Thyroid gland (tissue), 4 donors: Measurements from ENCODE around the gene SAT1.

Source experiments
- CTCF ChIP-seq, 6 experiments: fragments of 200-600 bp in 3 of 6; fragments of 450-650 bp in 3 of 6; sonication (generic) in 3 of 6; IDR thresholded peaks; one replicate each; pipeline ENCODE4 v1.5.1; 2016 to 2019; ENCODE audit warnings: antibody characterized with exemption in 6 of 6, mild to moderate bottlenecking in 2 of 6, inconsistent platforms in 1 of 6, moderate library complexity in 1 of 6
- POLR2A ChIP-seq, 2 donors: fragments of 450-650 bp; IDR thresholded peaks; one replicate each; pipeline ENCODE4 v1.6.1; 2017; ENCODE audit warnings: antibody characterized with exemption in 2 of 2, mild to moderate bottlenecking in 2 of 2, moderate library complexity in 1 of 2

GRCh38 chrX:23825675-23826074 lies 42.7 kb downstream of the SAT1 start:
- TF ChIP-seq CTCF (IDR thresholded peaks at IDR 0.05) = no peak
- no peak for TF ChIP-seq POLR2A (IDR thresholded peaks at IDR 0.05)
